Ishikawa (cell line): ENCODE results near the gene CRTC1.

ENCODE experiments used
- CEBPB ChIP-seq: IDR thresholded peaks from 2 replicates; pipeline ENCODE4 v1.6.1; 2012
- CREB1 ChIP-seq: IDR thresholded peaks from 2 replicates; pipeline ENCODE4 v1.6.1; 2012; ENCODE audit warnings: low read depth
- EGR1 ChIP-seq: IDR thresholded peaks from 2 replicates; pipeline ENCODE4 v1.6.1; 2012
- EP300 ChIP-seq: IDR thresholded peaks from 2 replicates; pipeline ENCODE4 v1.6.1; 2012; ENCODE audit warnings: borderline replicate concordance
- FOXM1 ChIP-seq: IDR thresholded peaks from 2 replicates; pipeline ENCODE4 v1.6.1; 2012; ENCODE audit warnings: low read depth, borderline replicate concordance
- MAX ChIP-seq: IDR thresholded peaks from 2 replicates; pipeline ENCODE4 v1.6.1; 2012
- NFIC ChIP-seq: IDR thresholded peaks from 2 replicates; pipeline ENCODE4 v1.6.1; 2012
- RAD21 ChIP-seq: IDR thresholded peaks from 2 replicates; pipeline ENCODE4 v1.6.1; 2012; ENCODE audit warnings: low read depth
- REST ChIP-seq: IDR thresholded peaks from 2 replicates; pipeline ENCODE4 v1.6.1; 2012; ENCODE audit warnings: low read depth, mild to moderate bottlenecking
- TAF1 ChIP-seq: IDR thresholded peaks from 2 replicates; pipeline ENCODE4 v1.6.1; 2012; ENCODE audit warnings: low read depth, mild to moderate bottlenecking
- TCF12 ChIP-seq: IDR thresholded peaks from 2 replicates; pipeline ENCODE4 v1.6.1; 2012; ENCODE audit warnings: low read depth
- TEAD4 ChIP-seq: IDR thresholded peaks from 2 replicates; pipeline ENCODE4 v1.6.1; 2012
- USF1 ChIP-seq: IDR thresholded peaks from 2 replicates; pipeline ENCODE4 v1.6.1; 2012
- YY1 ChIP-seq: IDR thresholded peaks from 2 replicates; pipeline ENCODE4 v1.6.1; 2012; ENCODE audit warnings: low read depth
- ZBTB7A ChIP-seq: IDR thresholded peaks from 2 replicates; pipeline ENCODE4 v1.6.1; 2012; ENCODE audit warnings: low read depth

The CRTC1 gene

GRCh38 chr19:18746401-18747325 lies 63.2 kb downstream of the CRTC1 start:
- TF ChIP-seq CEBPB: no peak
- no peak for TF ChIP-seq ZBTB7A
- no peak for TF ChIP-seq REST
- no peak for TF ChIP-seq YY1

- TF ChIP-seq CEBPB: no peak
- TF ChIP-seq NFIC: no peak
- no peak for TF ChIP-seq ZBTB7A
- no peak for TF ChIP-seq FOXM1
- no peak for TF ChIP-seq EP300
- TF ChIP-seq EGR1: no peak
- TF ChIP-seq TAF1: no peak
- no peak for TF ChIP-seq CREB1
- no peak for TF ChIP-seq REST
- TF ChIP-seq TEAD4: no peak
- no peak for TF ChIP-seq YY1
- TF ChIP-seq TCF12: no peak
- no peak for TF ChIP-seq RAD21
Observed at GRCh38 chr19:18749362-18750231, 66.1 kb downstream of the CRTC1 start.

GRCh38 chr19:18750295-18750970 lies 67.0 kb downstream of the CRTC1 start:
- TF ChIP-seq NFIC (peak; percentile 80), FOXM1 (no peak), TCF12 (peak; percentile 79), ZBTB7A (no peak), MAX (peak; percentile 89), EP300 (peak; percentile 69; the same call in 1 of the 2 replicates), TAF1 (no peak), EGR1 (0 out of 2 replicates have a peak, but pooled peaks have one; percentile 33), USF1 (0 out of 2 replicates have a peak, but pooled peaks have one; percentile 40), CEBPB (no peak)

GRCh38 chr19:18751571-18751970 lies 68.1 kb downstream of the CRTC1 start:
- no peak for TF ChIP-seq FOXM1
- no peak for TF ChIP-seq YY1
- no peak for TF ChIP-seq EP300
- TF ChIP-seq TCF12: no peak
- TF ChIP-seq NFIC: no peak

- no peak for TF ChIP-seq TCF12
- no peak for TF ChIP-seq FOXM1
- TF ChIP-seq EGR1: no peak
- TF ChIP-seq REST: no peak
- TF ChIP-seq CEBPB: no peak
- TF ChIP-seq CREB1: no peak
- TF ChIP-seq ZBTB7A: no peak
- TF ChIP-seq USF1: no peak
- no peak for TF ChIP-seq YY1
- TF ChIP-seq NFIC: no peak
- TF ChIP-seq TAF1: no peak
- TF ChIP-seq EP300: no peak
- no peak for TF ChIP-seq TEAD4
- no peak for TF ChIP-seq RAD21
- TF ChIP-seq MAX: no peak
Observed at GRCh38 chr19:18754501-18754900, 71.0 kb downstream of the CRTC1 start.
